K562 (cell line): Measurements from ENCODE around the gene BOD1L1. TPM values are rescaled to one million over a fixed set of nuclear protein-coding genes. Genes with fewer than 3 reads are reported as not detected.

ENCODE experiments used
- ATAC-seq: fragments of 200-7000 bp; cut with Tn5 transposase; 3 replicates; pipeline ENCODE4 v1.9.1; 2020; ENCODE audit warnings: moderate library complexity
- BruUV-seq: library from RNA; stranded (reverse); fragments of 400-500 nt; replicated peaks from 2 replicates; lab custom pipeline; 2021; lab: Mats Ljungman, UMichigan
- CTCF ChIA-PET: fragments of 300-600 bp; formaldehyde crosslinking; extraction: SDS; loops from one replicate; lab custom pipeline; 2021; ENCODE audit warnings: low intra/inter-chr PET ratio; lab: Yijun Ruan, JAX
- POLR2A ChIA-PET: fragments of 300-600, 350-650 bp; sonication (Branson Sonifier 250); formaldehyde crosslinking; extraction: SDS; loops from one replicate; lab custom pipeline; 2021; ENCODE audit warnings: antibody characterized with exemption, inconsistent platforms; lab: Yijun Ruan, JAX
- DNase-seq, 4 experiments: peaks; one replicate each; pipeline versions ENCODE4 v3.0.0 to v3.0.0-alpha.2; 2011 to 2018; ENCODE audit warnings: low spot score in 3 of 4, mixed read lengths in 3 of 4; ENCODE audit errors: extremely low read depth in 1 of 4
- FAIRE-seq: peaks from 2 replicates; lab custom pipeline; 2011; peaks lifted over from hg19 to GRCh38; lab: Jason Lieb, UNC
- H2AFZ ChIP-seq: 2 replicates; pipeline ENCODE4 v1.6.0; 2011; ENCODE audit warnings: low read depth, low read length, control low read depth, inconsistent platforms
- H3K27ac ChIP-seq: fragments of 200-600 bp; 3 replicates; pipeline ENCODE4 v1.8.0; 2011; ENCODE audit warnings: low read depth, mild to moderate bottlenecking, control low read depth, inconsistent platforms, low read length, moderate library complexity, mixed read lengths; ENCODE audit errors: extremely low read depth
- H3K27me3 ChIP-seq, 2 experiments: fragments of 300-600 bp in 1 of 2; 2 replicates in 1 of 2; 3 replicates in 1 of 2; pipeline versions ENCODE4 v1.6.0 to v1.8.0; 2011; ENCODE audit warnings: inconsistent platforms in 2 of 2, low read length in 2 of 2, mild to moderate bottlenecking in 1 of 2, mixed read lengths in 1 of 2, moderate library complexity in 1 of 2; ENCODE audit not compliant: control insufficient read depth in 2 of 2, insufficient read depth in 2 of 2
- H3K36me3 ChIP-seq: fragments of 300-600 bp; 3 replicates; pipeline ENCODE4 v1.8.0; 2011; ENCODE audit warnings: mild to moderate bottlenecking, low read length, inconsistent platforms; ENCODE audit not compliant: control insufficient read depth, insufficient read depth
- H3K4me1 ChIP-seq, 2 experiments: fragments of 200-600 bp in 1 of 2; replicated peaks in 1 of 2; 2 replicates in 1 of 2; 3 replicates in 1 of 2; pipeline versions ENCODE4 v1.5.1 to v1.8.0; 2011; ENCODE audit warnings: inconsistent platforms in 2 of 2, low read length in 2 of 2, mild to moderate bottlenecking in 1 of 2, mixed read lengths in 1 of 2, moderate library complexity in 1 of 2; ENCODE audit not compliant: control insufficient read depth in 2 of 2, insufficient read depth in 2 of 2
- H3K4me2 ChIP-seq: 2 replicates; pipeline ENCODE4 v1.6.1; 2011; ENCODE audit warnings: low read length, control low read depth, inconsistent platforms, mixed read lengths; ENCODE audit not compliant: insufficient read depth
- H3K4me3 ChIP-seq: fragments of 200-600 bp; sonication (generic), shearing (Covaris generic); 2 replicates; pipeline ENCODE4 v1.5.1; 2016; ENCODE audit warnings: control low read depth, inconsistent platforms
- H3K79me2 ChIP-seq: fragments of 200-600 bp; 3 replicates; pipeline ENCODE4 v1.8.0; 2011; ENCODE audit warnings: low read length, inconsistent platforms; ENCODE audit not compliant: control insufficient read depth, insufficient read depth
- H3K9ac ChIP-seq, 2 experiments: 2 replicates each; pipeline versions ENCODE4 v1.6.0 to v1.6.1; 2011; ENCODE audit warnings: low read depth in 2 of 2, low read length in 2 of 2, control low read depth in 1 of 2, inconsistent platforms in 1 of 2, mild to moderate bottlenecking in 1 of 2, mixed read lengths in 1 of 2; ENCODE audit not compliant: insufficient read depth in 1 of 2
- H3K9me1 ChIP-seq: one replicate; pipeline ENCODE4 v1.6.0; 2011; ENCODE audit warnings: inconsistent platforms, mild to moderate bottlenecking, low read length, moderate library complexity; ENCODE audit not compliant: control insufficient read depth, insufficient read depth
- H3K9me3 ChIP-seq: replicated peaks from 2 replicates; pipeline ENCODE4 v1.5.1; 2011; ENCODE audit warnings: low read depth, low read length, inconsistent platforms; ENCODE audit not compliant: control insufficient read depth, insufficient read depth
- H4K20me1 ChIP-seq: replicated peaks from 2 replicates; pipeline ENCODE4 v1.6.1; 2011; ENCODE audit warnings: low read length, inconsistent platforms, mixed read lengths; ENCODE audit not compliant: control insufficient read depth, insufficient read depth
- ARHGAP35 ChIP-seq: fragments of 450-650 bp; IDR thresholded peaks from 2 replicates; pipeline ENCODE4 v1.6.1; 2018; ENCODE audit not compliant: partially characterized antibody
- ETV6 ChIP-seq, 3 experiments: fragments of 150-350 bp in 1 of 3; sonication (generic) in 1 of 3; formaldehyde crosslinking in 1 of 3; IDR thresholded peaks; 2 replicates each; pipeline versions ENCODE4 v1.6.1 to v1.8.0; 2014 to 2022; ENCODE audit warnings: borderline replicate concordance in 2 of 3, low read depth in 2 of 3, antibody characterized with exemption in 1 of 3, low read length in 1 of 3, mild to moderate bottlenecking in 1 of 3, missing genetic modification reagents in 1 of 3
- FOXJ3 ChIP-seq: sonication (generic); formaldehyde crosslinking; IDR thresholded peaks from 2 replicates; pipeline ENCODE4 v1.4.0; 2020; ENCODE audit warnings: mild to moderate bottlenecking, missing genetic modification reagents
- KDM1A ChIP-seq, 2 experiments: fragments of 450-650 bp; IDR thresholded peaks; 2 replicates each; pipeline ENCODE4 v1.6.1; 2016; ENCODE audit warnings: mild to moderate bottlenecking in 2 of 2
- MIER1 ChIP-seq: fragments of 450-650 bp; IDR thresholded peaks from 2 replicates; pipeline ENCODE4 v1.6.1; 2016; ENCODE audit warnings: antibody characterized with exemption, mild to moderate bottlenecking, low read depth
- NFIX ChIP-seq: fragments of 250-450 bp; sonication (Bioruptor Pico); IDR thresholded peaks from 2 replicates; pipeline ENCODE4 v1.4.0; 2020; ENCODE audit warnings: low read depth, mild to moderate bottlenecking, moderate library complexity
- NUFIP1 ChIP-seq: fragments of 450-650 bp; IDR thresholded peaks from 2 replicates; pipeline ENCODE4 v1.6.1; 2018; ENCODE audit not compliant: partially characterized antibody
- PHTF2 ChIP-seq: fragments of 250-450 bp; sonication (Bioruptor Pico); IDR thresholded peaks from 2 replicates; pipeline ENCODE4 v1.5.0; 2021; ENCODE audit warnings: mild to moderate bottlenecking
- ZNF133 ChIP-seq: fragments of 250-450 bp; sonication (Bioruptor Pico); IDR thresholded peaks from 2 replicates; pipeline ENCODE4 v1.4.0; 2020; ENCODE audit warnings: mild to moderate bottlenecking
- ZNF311 ChIP-seq: fragments of 250-450 bp; sonication (Bioruptor Pico); IDR thresholded peaks from 2 replicates; pipeline ENCODE4 v1.4.0; 2020; ENCODE audit warnings: mild to moderate bottlenecking, moderate library complexity
- ZNF408 ChIP-seq: fragments of 250-450 bp; sonication (Bioruptor Pico); IDR thresholded peaks from 2 replicates; pipeline ENCODE4 v1.4.0; 2020; ENCODE audit warnings: low read depth, mild to moderate bottlenecking, moderate library complexity
- ZNF445 ChIP-seq: fragments of 250-450 bp; sonication (Bioruptor Pico); IDR thresholded peaks from 2 replicates; pipeline ENCODE4 v1.4.0; 2020; ENCODE audit warnings: low read depth, mild to moderate bottlenecking, moderate library complexity
- WGBS: fragments of 100-300 bp; shearing (Covaris generic); methylation state at CpG from one replicate; pipeline ENCODE4 v1.1.6; 2016; ENCODE audit warnings: low coverage, mixed read lengths; ENCODE audit not compliant: insufficient coverage; ENCODE audit errors: missing lambda C conversion rate; 5-methylcytosine and 5-hydroxymethylcytosine counted together
- in situ Hi-C: fragments of 300-500 bp; cut with MboI; formaldehyde crosslinking; loops from 4 replicates; pipeline ENCODE4 v1.15.0; 2018; ENCODE audit warnings: inconsistent platforms, mixed read lengths
- intact Hi-C: fragments of 100-400 bp; cut with micrococcal nuclease; formaldehyde crosslinking; loops from 2 replicates; pipeline ENCODE4 v1.14.2; 2022
- polyA plus RNA-seq, 8 experiments: library from polyadenylated mRNA; depleted of rRNA in 4 of 8; stranded (reverse) in 5 of 8; unstranded in 3 of 8; fragments of >200 nt; fragmentation: Nextera tagmentation in 2 of 8; fragmentation: Illumina TruSeq in 1 of 8; extraction: Ambion mirVana in 2 of 8; extraction: Trizol in 1 of 8; gene quantifications; 2 replicates each; pipeline versions ENCODE4 v1.2.1 to v1.2.3, GENCODE V29; 2011 to 2014; ENCODE audit warnings: inconsistent platforms in 1 of 8, missing spikeins in 1 of 8
- total RNA-seq, 7 experiments: library from RNA; depleted of rRNA in 6 of 7; stranded (reverse); fragments of >200 nt in 6 of 7; fragmentation: Illumina TruSeq in 2 of 7; extraction: Trizol in 2 of 7; gene quantifications; 2 replicates each; pipeline versions ENCODE4 v1.2.1 to v1.2.3, GENCODE V29; 2011 to 2021; ENCODE audit warnings: low replicate concordance in 1 of 7
- TF ChIP-seq, protein P1 (sequence below): fragments of 250-450 bp; sonication (Bioruptor Pico); IDR thresholded peaks from 2 replicates; pipeline ENCODE4 v1.5.0; 2021; ENCODE audit warnings: mild to moderate bottlenecking, borderline replicate concordance

Gene BOD1L1
- total and polyA plus RNA-seq, 9 of the 15 experiments (the other 6 are each of a cell fraction or from before 2014, with no cell fraction given), result 4.8 to 23.2 (median 17.7) TPM

DNA sequence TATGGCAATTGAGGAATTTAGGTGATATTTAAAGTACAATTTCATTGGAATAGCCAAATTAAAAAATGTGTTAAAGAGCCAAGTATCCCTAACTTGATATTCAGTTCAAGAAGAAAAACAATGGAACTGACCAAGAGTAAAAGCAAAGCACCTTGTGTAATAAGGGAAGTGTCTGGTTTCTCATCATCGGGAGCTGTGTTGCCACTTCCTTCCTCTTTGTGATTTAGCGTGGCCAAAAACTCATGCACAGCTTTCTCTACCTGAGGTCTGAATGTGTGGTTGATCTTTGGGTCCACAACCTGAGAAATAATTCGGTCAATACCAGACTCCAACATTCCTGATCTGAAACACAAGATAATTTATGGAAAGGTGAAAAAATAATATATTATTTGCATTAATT, 12.4 kb downstream of the BOD1L1 start:
- Histone ChIP-seq H3K4me3 (no peak overlapping the region), H3K79me2 (no peaks in the 10 kb centered on the region), H3K36me3 (peaks cover 78% of the 10 kb centered on the region), H3K4me1 (no peaks in the 10 kb centered on the region), H3K27me3 (no peaks in the 10 kb centered on the region), H3K9ac (no peak overlapping the region), H3K9me1 (no peaks in the 10 kb centered on the region), H3K4me2 (no peak overlapping the region), H2AFZ (no peak overlapping the region), H3K9me3 (no peaks in the 10 kb centered on the region; the same call in 1 of the 2 replicates), H3K27ac (no peak overlapping the region), H4K20me1 (no peaks in the 10 kb centered on the region)
- ChIA-PET CTCF (no interaction called here), POLR2A (no interaction called here)
- in situ Hi-C loops (no loop called here), intact Hi-C loops (no loop called here)
- TF ChIP-seq NUFIP1 (no peak), PHTF2 (CRISPR knock-in tag) (no peak), ETV6 (IDR thresholded peaks at IDR 0.05; ENCODE audit: borderline replicate concordance in 1 of 2, low read depth in 2 of 2, low read length in 1 of 2) (no peak), ETV6 (CRISPR knock-in tag; IDR thresholded peaks at IDR 0.05; ENCODE audit: borderline replicate concordance) (no peak), ZNF408 (CRISPR knock-in tag) (no peak), ZNF133 (CRISPR knock-in tag) (no peak), FOXJ3 (no peak), NFIX (no peak), ARHGAP35 (no peak), ZNF311 (no peak), KDM1A (IDR thresholded peaks at IDR 0.05) (no peak), MIER1 (no peak), ZNF445 (no peak)
- TF ChIP-seq, protein P1, sequence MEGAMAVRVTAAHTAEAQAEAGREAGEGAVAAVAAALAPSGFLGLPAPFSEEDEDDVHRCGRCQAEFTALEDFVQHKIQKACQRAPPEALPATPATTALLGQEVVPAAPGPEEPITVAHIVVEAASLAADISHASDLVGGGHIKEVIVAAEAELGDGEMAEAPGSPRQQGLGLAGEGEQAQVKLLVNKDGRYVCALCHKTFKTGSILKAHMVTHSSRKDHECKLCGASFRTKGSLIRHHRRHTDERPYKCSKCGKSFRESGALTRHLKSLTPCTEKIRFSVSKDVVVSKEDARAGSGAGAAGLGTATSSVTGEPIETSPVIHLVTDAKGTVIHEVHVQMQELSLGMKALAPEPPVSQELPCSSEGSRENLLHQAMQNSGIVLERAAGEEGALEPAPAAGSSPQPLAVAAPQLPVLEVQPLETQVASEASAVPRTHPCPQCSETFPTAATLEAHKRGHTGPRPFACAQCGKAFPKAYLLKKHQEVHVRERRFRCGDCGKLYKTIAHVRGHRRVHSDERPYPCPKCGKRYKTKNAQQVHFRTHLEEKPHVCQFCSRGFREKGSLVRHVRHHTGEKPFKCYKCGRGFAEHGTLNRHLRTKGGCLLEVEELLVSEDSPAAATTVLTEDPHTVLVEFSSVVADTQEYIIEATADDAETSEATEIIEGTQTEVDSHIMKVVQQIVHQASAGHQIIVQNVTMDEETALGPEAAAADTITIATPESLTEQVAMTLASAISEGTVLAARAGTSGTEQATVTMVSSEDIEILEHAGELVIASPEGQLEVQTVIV (CRISPR knock-in tag), result no peak
- BruUV-seq, result no TSS peak
- FAIRE-seq, result no peak
- no peak for DNase-seq
- 100% methylated on average over 3 of the region's 3 CpGs for WGBS
- ATAC-seq, result no peak
